Measurements from ENCODE around the gene ST3GAL2. TPM values are rescaled to one million over a fixed set of nuclear protein-coding genes. Genes with fewer than 3 reads are reported as not detected.

The ST3GAL2 gene
- total and polyA plus RNA-seq, 2 of the 4 experiments (the other 2 are of a cell fraction): 17.4 to 17.7 TPM

DNA sequence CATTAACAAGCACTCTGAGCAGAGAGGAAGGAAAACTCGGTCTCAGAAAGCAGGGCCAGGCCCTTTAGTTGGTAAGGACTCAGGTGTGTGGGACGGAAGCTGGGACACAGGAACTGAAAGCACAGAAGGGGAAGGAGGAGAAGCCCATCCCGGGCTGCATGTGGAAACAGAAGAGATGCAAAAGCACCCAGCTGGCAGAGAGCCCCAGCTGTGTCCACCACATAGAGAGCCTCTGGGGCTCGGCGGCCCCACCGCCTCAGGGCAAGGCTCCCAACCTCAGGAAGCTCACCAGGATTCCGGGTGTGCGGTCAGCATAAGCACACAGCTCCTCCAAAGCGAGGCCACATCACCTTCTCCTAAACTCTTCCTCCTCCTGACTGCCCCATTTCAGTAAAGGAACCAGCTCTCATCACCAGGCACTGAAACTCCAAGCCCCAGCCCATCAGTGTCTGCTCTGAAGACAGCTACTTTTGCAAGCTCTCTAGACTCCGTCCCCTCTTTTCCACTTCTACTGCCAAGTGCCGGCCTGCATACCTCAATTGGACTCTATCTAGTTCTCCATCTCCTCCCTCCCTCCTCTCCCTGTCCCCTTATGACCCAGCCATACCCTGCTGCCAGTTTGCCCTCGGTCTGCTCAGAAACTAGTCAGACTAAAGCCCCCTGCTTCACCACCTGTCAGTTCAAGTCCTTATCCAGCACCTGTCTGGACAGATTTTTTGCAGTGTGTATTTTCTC, 6.0 kb downstream of the ST3GAL2 start (continued):
- TF ChIP-seq SMC3 (IDR thresholded peaks at IDR 0.05; ENCODE audit: low read depth, low read length) (no peak), MAFK (IDR thresholded peaks at IDR 0.05; ENCODE audit: low read depth, low read length) (no peak), CHD1 (IDR thresholded peaks at IDR 0.05; ENCODE audit: low read depth, low read length) (no peak), CEBPB (IDR thresholded peaks at IDR 0.05; ENCODE audit: low read depth, low read length) (no peak)
- TF ChIP-seq, protein P1, sequence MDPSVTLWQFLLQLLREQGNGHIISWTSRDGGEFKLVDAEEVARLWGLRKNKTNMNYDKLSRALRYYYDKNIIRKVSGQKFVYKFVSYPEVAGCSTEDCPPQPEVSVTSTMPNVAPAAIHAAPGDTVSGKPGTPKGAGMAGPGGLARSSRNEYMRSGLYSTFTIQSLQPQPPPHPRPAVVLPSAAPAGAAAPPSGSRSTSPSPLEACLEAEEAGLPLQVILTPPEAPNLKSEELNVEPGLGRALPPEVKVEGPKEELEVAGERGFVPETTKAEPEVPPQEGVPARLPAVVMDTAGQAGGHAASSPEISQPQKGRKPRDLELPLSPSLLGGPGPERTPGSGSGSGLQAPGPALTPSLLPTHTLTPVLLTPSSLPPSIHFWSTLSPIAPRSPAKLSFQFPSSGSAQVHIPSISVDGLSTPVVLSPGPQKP (IDR thresholded peaks at IDR 0.05; ENCODE audit: borderline replicate concordance, low read depth, low read length): no peak

Data from IMR-90 (cell line).